IPS-15b (cell line): Measurements from ENCODE around the gene DOCK9.

ENCODE experiments used
- H3K27me3 ChIP-seq: one replicate; pipeline ENCODE4 v1.6.1; 2013; ENCODE audit warnings: low read length; ENCODE audit not compliant: control insufficient read depth, insufficient read depth
- H3K36me3 ChIP-seq: one replicate; pipeline ENCODE4 v1.6.1; 2013; ENCODE audit warnings: low read length; ENCODE audit not compliant: control insufficient read depth, insufficient read depth
- H3K4me1 ChIP-seq: one replicate; pipeline ENCODE4 v1.6.1; 2013; ENCODE audit warnings: mild to moderate bottlenecking, low read length; ENCODE audit not compliant: control insufficient read depth, insufficient read depth
- H3K4me3 ChIP-seq: one replicate; pipeline ENCODE4 v1.5.1; 2013; ENCODE audit warnings: low read depth, low read length
- H3K9ac ChIP-seq: one replicate; pipeline ENCODE4 v1.6.1; 2013; ENCODE audit warnings: low read depth, mild to moderate bottlenecking, low read length
- H3K9me3 ChIP-seq: one replicate; pipeline ENCODE4 v1.6.1; 2013; ENCODE audit warnings: mild to moderate bottlenecking, low read length; ENCODE audit not compliant: control insufficient read depth, insufficient read depth

The DOCK9 gene

GRCh38 chr13:98837896-98838295 is 140.0 kb downstream of the DOCK9 start:
- Histone ChIP-seq H3K4me1 (peaks cover 13% of the 10 kb centered on the region), H3K27me3 (no peaks in the 10 kb centered on the region), H3K9me3 (no peaks in the 10 kb centered on the region), H3K36me3 (no peaks in the 10 kb centered on the region), H3K9ac (no peak overlapping the region), H3K4me3 (no peak overlapping the region)

DNA sequence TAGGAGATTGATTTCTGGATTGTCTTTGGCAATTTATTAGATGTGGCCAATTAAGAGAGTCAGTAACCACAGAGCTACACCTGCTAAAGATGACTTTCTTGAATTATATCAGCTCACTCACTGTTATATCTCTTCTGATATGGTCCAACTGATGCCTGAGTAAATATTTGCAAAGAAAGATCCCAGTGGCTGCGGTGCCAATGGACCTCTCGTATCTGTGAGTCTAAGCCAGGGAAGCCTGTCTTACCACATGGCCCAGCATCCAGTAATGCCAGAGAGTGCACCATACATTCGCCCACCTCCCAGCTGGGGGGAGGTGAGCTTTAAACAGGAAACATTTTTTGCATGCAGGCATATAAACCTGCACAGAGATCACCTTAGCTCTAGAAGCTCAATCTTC is 142.7 kb downstream of the DOCK9 start:
- no peak overlapping the region for H3K9ac ChIP-seq
- no peak overlapping the region for H3K4me3 ChIP-seq
- no peaks in the 10 kb centered on the region for H3K27me3 ChIP-seq
- no peaks in the 10 kb centered on the region for H3K36me3 ChIP-seq
- no peaks in the 10 kb centered on the region for H3K9me3 ChIP-seq
- H3K4me1 ChIP-seq = peaks cover 8% of the 10 kb centered on the region

DNA sequence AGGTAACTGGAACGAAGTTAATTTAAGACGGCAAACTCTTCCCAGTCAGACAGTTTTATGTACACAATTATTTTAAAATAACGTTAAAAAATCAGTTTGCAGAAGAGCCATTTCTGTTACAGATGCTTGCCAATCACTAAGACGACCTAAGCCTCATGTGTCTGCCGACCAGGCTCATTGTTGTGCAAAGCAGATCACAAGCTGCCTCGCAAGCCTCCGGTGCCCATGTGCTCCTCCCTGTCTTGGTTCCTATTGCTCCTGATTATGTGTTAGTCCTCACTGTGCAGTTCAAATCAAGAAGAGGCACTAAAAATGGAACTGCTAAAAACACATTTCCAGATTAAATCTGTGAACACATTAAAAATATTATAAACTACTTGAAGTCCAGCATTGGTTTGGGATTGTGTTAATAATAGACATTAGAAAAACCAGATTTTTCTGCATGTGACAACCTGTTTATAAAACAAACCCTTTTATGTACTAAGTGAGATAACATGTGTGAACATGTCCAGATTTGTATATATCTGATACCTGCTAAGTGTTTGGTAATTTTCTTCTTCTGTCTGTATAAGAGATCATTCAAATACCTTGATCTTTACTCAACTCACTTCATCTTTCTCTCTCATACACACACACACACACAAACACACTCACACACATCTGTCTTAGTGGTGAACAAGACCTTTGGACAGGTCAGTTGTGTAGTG is 143.5 kb downstream of the DOCK9 start:
- no peaks in the 10 kb centered on the region for H3K9me3 ChIP-seq
- peaks cover 8% of the 10 kb centered on the region for H3K4me1 ChIP-seq
- no peaks in the 10 kb centered on the region for H3K27me3 ChIP-seq
- H3K4me3 ChIP-seq = no peak overlapping the region
- H3K36me3 ChIP-seq = no peaks in the 10 kb centered on the region
- H3K9ac ChIP-seq = no peak overlapping the region

DNA sequence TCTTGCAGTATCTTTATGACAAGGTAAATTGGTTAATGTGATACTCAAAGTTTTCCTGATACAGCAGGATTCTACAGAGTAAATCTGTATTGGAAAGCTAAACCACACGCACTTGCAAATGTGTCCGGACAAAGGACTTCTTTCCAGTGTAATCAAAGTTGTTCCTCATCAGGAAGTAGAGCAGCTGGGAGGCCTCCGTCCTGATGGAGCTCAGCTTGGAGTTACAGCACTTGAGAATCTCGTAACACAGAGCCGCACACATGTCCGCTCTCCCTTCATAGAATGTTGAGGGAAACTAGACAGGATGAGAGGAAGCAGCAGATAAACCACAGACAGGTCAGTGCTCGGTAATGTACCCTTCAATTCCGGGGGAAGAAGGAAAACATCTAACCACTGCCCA is 146.6 kb downstream of the DOCK9 start:
- no peak overlapping the region for H3K4me3 ChIP-seq
- no peak overlapping the region for H3K9ac ChIP-seq
- no peaks in the 10 kb centered on the region for H3K36me3 ChIP-seq
- H3K27me3 ChIP-seq = no peaks in the 10 kb centered on the region
- H3K9me3 ChIP-seq = no peaks in the 10 kb centered on the region
- H3K4me1 ChIP-seq = peaks cover 14% of the 10 kb centered on the region

DNA sequence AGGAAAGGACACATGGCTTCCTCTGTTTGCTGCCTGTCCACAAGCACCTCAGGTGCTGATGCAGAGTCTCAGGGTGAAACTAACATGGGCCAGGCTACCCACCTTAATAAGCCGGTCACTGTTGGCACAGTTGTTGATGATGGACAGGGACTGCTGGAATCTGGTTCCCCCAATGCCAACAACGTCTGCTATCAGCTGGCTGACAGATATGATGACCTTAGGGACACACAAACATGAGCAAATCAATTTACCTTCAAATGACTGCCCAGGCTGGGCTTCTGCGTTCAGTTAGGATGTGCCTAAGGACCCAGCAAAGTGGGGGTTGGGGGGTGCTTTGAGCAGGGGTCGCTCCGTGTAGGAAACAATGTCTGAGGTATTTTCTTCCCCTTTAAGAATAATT is 148.3 kb downstream of the DOCK9 start:
- no peaks in the 10 kb centered on the region for H3K36me3 ChIP-seq
- H3K9me3 ChIP-seq = no peaks in the 10 kb centered on the region
- H3K9ac ChIP-seq = no peak overlapping the region
- H3K4me1 ChIP-seq = peaks cover 18% of the 10 kb centered on the region
- no peaks in the 10 kb centered on the region for H3K27me3 ChIP-seq
- H3K4me3 ChIP-seq = no peak overlapping the region

DNA sequence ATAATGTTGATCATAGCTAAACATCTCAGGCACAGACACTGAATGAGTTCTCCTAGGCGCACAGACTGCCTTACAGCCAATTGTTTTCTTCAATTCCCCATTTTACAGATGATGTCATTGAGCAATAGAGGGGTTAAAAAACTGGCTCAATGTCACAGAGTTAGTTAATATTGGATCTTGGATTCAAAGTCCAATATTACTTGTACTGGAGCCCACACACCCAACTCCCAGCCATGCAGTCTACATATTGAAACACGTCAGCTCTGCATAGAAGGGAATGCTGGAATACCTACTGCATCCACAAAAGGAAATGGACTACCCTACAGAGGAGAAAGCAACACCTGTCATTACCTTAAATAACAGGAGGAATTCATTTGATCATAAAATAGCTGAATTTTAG is 149.2 kb downstream of the DOCK9 start:
- no peaks in the 10 kb centered on the region for H3K27me3 ChIP-seq
- no peak overlapping the region for H3K9ac ChIP-seq
- no peaks in the 10 kb centered on the region for H3K36me3 ChIP-seq
- peaks cover 10% of the 10 kb centered on the region for H3K4me1 ChIP-seq
- no peak overlapping the region for H3K4me3 ChIP-seq
- H3K9me3 ChIP-seq = no peaks in the 10 kb centered on the region

- Histone ChIP-seq H3K36me3 (no peaks in the 10 kb centered on the region), H3K9ac (no peak overlapping the region), H3K27me3 (no peaks in the 10 kb centered on the region), H3K9me3 (no peaks in the 10 kb centered on the region), H3K4me3 (no peak overlapping the region), H3K4me1 (peaks cover 10% of the 10 kb centered on the region)
Observed at GRCh38 chr13:98827449-98827848, 150.4 kb downstream of the DOCK9 start.

- Histone ChIP-seq H3K4me3 (no peak overlapping the region), H3K4me1 (peaks cover 13% of the 10 kb centered on the region), H3K27me3 (no peaks in the 10 kb centered on the region), H3K9me3 (no peaks in the 10 kb centered on the region), H3K9ac (no peak overlapping the region), H3K36me3 (no peaks in the 10 kb centered on the region)
Observed at GRCh38 chr13:98826146-98826545, 151.7 kb downstream of the DOCK9 start.

GRCh38 chr13:98825659-98826058 is 152.2 kb downstream of the DOCK9 start:
- Histone ChIP-seq H3K4me3 (no peak overlapping the region), H3K9ac (no peak overlapping the region), H3K27me3 (no peaks in the 10 kb centered on the region), H3K4me1 (peaks cover 16% of the 10 kb centered on the region), H3K9me3 (no peaks in the 10 kb centered on the region), H3K36me3 (no peaks in the 10 kb centered on the region)

- Histone ChIP-seq H3K9ac (no peak overlapping the region), H3K36me3 (no peaks in the 10 kb centered on the region), H3K27me3 (no peaks in the 10 kb centered on the region), H3K4me3 (no peak overlapping the region), H3K4me1 (peaks cover 16% of the 10 kb centered on the region), H3K9me3 (no peaks in the 10 kb centered on the region)
Observed at GRCh38 chr13:98824376-98825160, 153.3 kb downstream of the DOCK9 start.

GRCh38 chr13:98823442-98823841 is 154.4 kb downstream of the DOCK9 start:
- Histone ChIP-seq H3K27me3 (no peaks in the 10 kb centered on the region), H3K9me3 (no peaks in the 10 kb centered on the region)

DNA sequence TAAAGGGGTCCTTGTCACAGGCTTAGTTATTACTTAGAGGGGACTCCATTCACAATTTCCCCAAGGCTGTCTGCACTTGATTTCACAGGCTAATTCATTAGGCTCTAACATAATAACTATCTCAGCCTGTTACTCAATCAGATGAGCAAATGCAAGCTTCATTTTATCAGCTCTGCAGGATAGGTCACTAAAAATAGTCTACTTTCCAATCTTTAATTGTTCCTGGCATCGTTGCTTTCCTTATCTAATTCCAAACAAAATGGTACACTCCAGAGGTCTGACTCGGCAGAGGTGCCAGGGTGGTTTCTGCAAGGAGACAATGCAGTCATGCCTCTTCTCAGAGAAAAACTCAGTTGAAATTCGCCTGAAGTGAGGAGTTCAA is 155.6 kb downstream of the DOCK9 start:
- Histone ChIP-seq H3K27me3 (no peaks in the 10 kb centered on the region), H3K4me1 (peaks cover 16% of the 10 kb centered on the region), H3K9ac (no peak overlapping the region), H3K4me3 (no peak overlapping the region), H3K36me3 (no peaks in the 10 kb centered on the region), H3K9me3 (no peaks in the 10 kb centered on the region)

More at GRCh38 chr13:98823442-98823841, 154.4 kb downstream of the DOCK9 start:
- Histone ChIP-seq H3K36me3 (no peaks in the 10 kb centered on the region), H3K4me3 (no peak overlapping the region), H3K9ac (no peak overlapping the region), H3K4me1 (peaks cover 16% of the 10 kb centered on the region)
